ENCODE results near the gene KRT85.

GRCh38 chr12:52354200-52354599 lies 13.1 kb downstream of the KRT85 start:
- TF ChIP-seq GABPA (IDR thresholded peaks at IDR 0.05; ENCODE audit: low read depth) (no peak), POLR2A (IDR thresholded peaks at IDR 0.05; ENCODE audit: low read depth, low read length) (no peak), CREB1 (IDR thresholded peaks at IDR 0.05; ENCODE audit: low read depth) (no peak), CBX5 (IDR thresholded peaks at IDR 0.05; ENCODE audit: low read depth) (no peak), POLR2AphosphoS5 (IDR thresholded peaks at IDR 0.05; ENCODE audit: low read length) (no peak), CTCF (IDR thresholded peaks at IDR 0.05 in 2 of 3, conservative IDR thresholded peaks at IDR 0.05 in 1 of 3; ENCODE audit: control insufficient read depth in 2 of 3, extremely low read depth in 1 of 3, insufficient read depth in 1 of 3, low read depth in 3 of 3, low read length in 3 of 3) (no peak), ESRRA (IDR thresholded peaks at IDR 0.05; ENCODE audit: low read length) (no peak), CHD2 (IDR thresholded peaks at IDR 0.05; ENCODE audit: borderline replicate concordance, low read depth, low read length) (no peak)
